Stimulated activated naive CD8-positive, alpha-beta T cell treated with anti-CD3 and anti-CD28 coated beads, Interleukin-15, amount 100 ng/mL, for 72 hours (primary cell): ENCODE results near the gene FRMPD2.

ENCODE experiments used
- ATAC-seq: fragments of 150-1000 bp; cut with Tn5 transposase; 2 replicates; pipeline ENCODE4 v1.10.0; 2021; ENCODE audit warnings: mild to moderate bottlenecking, moderate library complexity
- DNase-seq, 2 donors: peaks; one replicate each; pipeline ENCODE4 v3.0.0; 2021 to 2022
- H3K27ac Mint-ChIP-seq, 2 donors: one replicate each; pipeline ENCODE4 v1.8.0; 2022; ENCODE audit warnings: mild to moderate bottlenecking in 2 of 2, mixed read lengths in 2 of 2, moderate library complexity in 2 of 2
- H3K27me3 Mint-ChIP-seq: one replicate; pipeline ENCODE4 v1.8.0; 2022; ENCODE audit warnings: mixed read lengths
- H3K4me1 Mint-ChIP-seq: one replicate; pipeline ENCODE4 v1.8.0; 2022; ENCODE audit warnings: mild to moderate bottlenecking, mixed read lengths
- H3K4me3 Mint-ChIP-seq, 2 donors: one replicate each; pipeline ENCODE4 v1.8.0; 2022; ENCODE audit warnings: mild to moderate bottlenecking in 2 of 2, mixed read lengths in 2 of 2, moderate library complexity in 1 of 2
- H3K9me3 Mint-ChIP-seq, 2 donors: one replicate each; pipeline ENCODE4 v1.8.0; 2022; ENCODE audit warnings: mixed read lengths in 2 of 2

Gene FRMPD2

DNA sequence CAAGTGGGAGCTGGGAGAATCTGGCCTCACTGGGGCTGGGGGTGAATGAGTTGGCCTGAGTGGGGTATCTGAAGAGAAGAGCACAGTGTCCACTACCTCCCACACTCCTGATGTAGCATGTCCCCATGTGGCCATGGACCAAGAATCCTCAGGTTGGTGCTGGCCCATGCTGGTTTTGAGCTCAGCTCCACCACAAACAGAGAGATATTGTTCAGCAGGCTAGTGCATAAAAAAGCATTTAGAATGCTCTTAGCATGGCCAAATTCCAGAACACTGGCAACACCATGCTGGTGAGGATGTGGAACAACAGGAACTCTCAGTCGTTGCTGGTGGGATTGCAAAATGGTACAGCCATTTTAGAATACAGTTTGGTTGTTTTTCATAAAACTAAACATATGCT is 61.4 kb downstream of the FRMPD2 start:
- no peak overlapping the region for H3K27ac Mint-ChIP-seq
- ATAC-seq (no peak), DNase-seq (no peak)
- no peaks in the 10 kb centered on the region for H3K4me1 Mint-ChIP-seq
- H3K4me3 Mint-ChIP-seq, result no peak overlapping the region
- H3K9me3 Mint-ChIP-seq, result peaks cover 0 to 7% of the 10 kb centered on the region in 2 donors
- peaks cover under 1% of the 10 kb centered on the region for H3K27me3 Mint-ChIP-seq

- Mint-ChIP-seq H3K27me3 (no peaks in the 10 kb centered on the region), H3K4me3 (no peak overlapping the region), H3K27ac (no peak overlapping the region), H3K4me1 (no peaks in the 10 kb centered on the region), H3K9me3 (peaks cover 0 to 7% of the 10 kb centered on the region in 2 donors)
- ATAC-seq (no peak), DNase-seq (no peak)
Observed at GRCh38 chr10:48211777-48212176, 62.7 kb downstream of the FRMPD2 start.

DNA sequence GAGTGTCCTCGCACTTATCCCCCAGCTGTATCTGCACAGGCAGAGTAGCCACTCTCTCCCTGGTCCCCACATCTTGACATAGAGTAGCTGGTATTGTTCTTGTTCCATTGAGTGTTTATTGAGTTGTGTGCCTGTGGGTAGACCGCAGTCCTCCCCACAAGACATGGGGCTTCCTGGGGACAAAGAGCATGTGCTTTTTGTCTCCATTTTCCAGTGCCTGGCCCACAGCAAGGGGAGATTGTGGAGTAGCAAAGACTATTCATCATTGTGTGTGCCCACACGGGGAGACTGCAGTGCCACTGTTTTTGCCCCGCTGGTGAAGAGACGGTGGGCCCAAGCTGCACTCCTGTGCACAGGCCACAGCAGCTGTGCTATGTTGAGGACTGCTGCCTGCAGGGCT is 63.5 kb downstream of the FRMPD2 start:
- no peak for ATAC-seq
- H3K27me3 Mint-ChIP-seq, result no peaks in the 10 kb centered on the region
- H3K9me3 Mint-ChIP-seq, result peaks cover 0 to 7% of the 10 kb centered on the region in 2 donors
- DNase-seq, result no peak
- H3K4me1 Mint-ChIP-seq, result no peaks in the 10 kb centered on the region
- peak overlapping the region in 1 of 2 donors; percentile 13 for H3K27ac Mint-ChIP-seq
- no peak overlapping the region for H3K4me3 Mint-ChIP-seq

GRCh38 chr10:48210391-48210790 is 64.1 kb downstream of the FRMPD2 start:
- Mint-ChIP-seq H3K4me3 (no peak overlapping the region), H3K27me3 (no peaks in the 10 kb centered on the region), H3K27ac (no peak overlapping the region), H3K4me1 (no peaks in the 10 kb centered on the region), H3K9me3 (peaks cover 0 to 2% of the 10 kb centered on the region in 2 donors)
- ATAC-seq, result no peak
- no peak for DNase-seq

- ATAC-seq (no peak), DNase-seq (no peak)
- no peaks in the 10 kb centered on the region for H3K27me3 Mint-ChIP-seq
- no peak overlapping the region for H3K4me3 Mint-ChIP-seq
- no peaks in the 10 kb centered on the region for H3K4me1 Mint-ChIP-seq
- no peaks in the 10 kb centered on the region for H3K9me3 Mint-ChIP-seq
- H3K27ac Mint-ChIP-seq, result no peak overlapping the region
Observed at GRCh38 chr10:48209241-48209640, 65.3 kb downstream of the FRMPD2 start.

- H3K27me3 Mint-ChIP-seq, result no peaks in the 10 kb centered on the region
Observed at GRCh38 chr10:48207853-48208252, 66.6 kb downstream of the FRMPD2 start.

DNA sequence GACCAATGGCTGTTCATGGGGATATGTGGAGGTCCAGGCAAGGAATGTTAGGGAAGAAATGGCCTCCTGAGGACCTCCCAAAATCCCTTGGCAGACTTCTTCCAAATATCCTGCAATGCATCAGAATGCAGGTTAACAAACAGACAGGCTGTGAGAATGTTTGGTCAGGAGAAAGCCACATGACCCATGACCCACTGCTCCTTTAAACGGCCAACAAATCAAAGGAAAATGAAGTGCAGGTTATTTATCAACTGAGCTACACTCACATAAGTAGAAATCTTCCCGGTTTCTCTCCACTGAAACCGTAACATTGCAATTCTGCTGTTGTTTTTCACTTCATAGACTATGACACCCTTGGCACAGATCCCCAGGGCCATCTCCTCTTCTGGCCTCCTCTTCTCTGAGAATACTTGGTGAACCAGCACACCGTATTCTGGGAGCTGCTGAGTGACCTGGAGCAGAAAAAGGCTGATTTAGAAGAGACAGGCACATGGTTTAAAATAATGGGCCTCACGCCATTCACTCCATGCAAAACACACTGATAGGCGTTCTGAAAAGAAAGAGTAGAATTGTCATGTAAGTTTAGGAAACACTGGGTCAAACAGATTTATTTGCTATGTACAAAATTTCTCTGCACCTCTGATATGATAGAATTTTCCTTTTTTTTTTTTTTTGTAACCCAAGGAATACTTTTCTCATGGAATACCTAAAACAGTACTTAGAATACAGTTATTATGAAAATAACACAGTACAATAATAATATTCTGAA is 67.8 kb downstream of the FRMPD2 start:
- ATAC-seq (no peak), DNase-seq (no peak)
- H3K27ac Mint-ChIP-seq, result peak overlapping the region in 1 of 2 donors; percentile 27
- H3K9me3 Mint-ChIP-seq, result no peaks in the 10 kb centered on the region
- no peak overlapping the region for H3K4me3 Mint-ChIP-seq
- no peaks in the 10 kb centered on the region for H3K27me3 Mint-ChIP-seq
- H3K4me1 Mint-ChIP-seq, result no peaks in the 10 kb centered on the region

More at GRCh38 chr10:48207853-48208252, 66.6 kb downstream of the FRMPD2 start:
- Mint-ChIP-seq H3K4me3 (no peak overlapping the region), H3K4me1 (no peaks in the 10 kb centered on the region), H3K27ac (no peak overlapping the region), H3K9me3 (no peaks in the 10 kb centered on the region)
- no peak for ATAC-seq
- DNase-seq, result no peak

GRCh38 chr10:48205918-48206317 is 68.6 kb downstream of the FRMPD2 start:
- no peak overlapping the region for H3K27ac Mint-ChIP-seq
- no peaks in the 10 kb centered on the region for H3K9me3 Mint-ChIP-seq
- no peak overlapping the region for H3K4me3 Mint-ChIP-seq
- ATAC-seq (no peak), DNase-seq (no peak)
- no peaks in the 10 kb centered on the region for H3K4me1 Mint-ChIP-seq
- H3K27me3 Mint-ChIP-seq, result no peaks in the 10 kb centered on the region

- Mint-ChIP-seq H3K9me3 (peaks cover 0 to 4% of the 10 kb centered on the region in 2 donors), H3K4me1 (no peaks in the 10 kb centered on the region), H3K27ac (no peak overlapping the region), H3K27me3 (no peaks in the 10 kb centered on the region), H3K4me3 (no peak overlapping the region)
- no peak for ATAC-seq
- DNase-seq, result no peak
Observed at GRCh38 chr10:48199580-48200377, 74.7 kb downstream of the FRMPD2 start.

GRCh38 chr10:48197236-48197899 is 77.1 kb downstream of the FRMPD2 start:
- DNase-seq, result no peak
- Mint-ChIP-seq H3K9me3 (peaks cover 0 to 4% of the 10 kb centered on the region in 2 donors), H3K4me1 (no peaks in the 10 kb centered on the region), H3K27me3 (no peaks in the 10 kb centered on the region), H3K4me3 (no peak overlapping the region), H3K27ac (no peak overlapping the region)
- no peak for ATAC-seq

DNA sequence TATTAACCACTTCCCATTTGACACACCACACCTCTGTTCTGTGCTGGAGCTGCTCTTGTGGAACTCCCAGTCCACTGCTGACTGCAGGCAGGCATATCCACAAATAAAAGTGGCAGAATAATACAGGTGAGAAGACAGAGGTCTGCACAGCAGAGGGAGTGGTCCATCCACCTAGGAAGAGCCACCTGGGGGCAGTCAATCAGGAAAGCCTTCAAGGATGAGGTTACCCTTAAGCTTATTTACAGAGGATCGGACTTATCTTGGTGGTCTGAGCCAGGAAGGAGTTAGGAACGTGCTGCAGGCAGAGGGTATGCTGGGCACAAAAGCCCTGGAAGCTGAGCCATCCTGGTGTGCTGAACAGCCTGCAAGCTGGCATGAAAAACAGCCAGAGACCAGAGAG is 78.7 kb downstream of the FRMPD2 start:
- H3K9me3 Mint-ChIP-seq, result peaks cover 0 to 4% of the 10 kb centered on the region in 2 donors
- H3K4me3 Mint-ChIP-seq, result no peak overlapping the region
- ATAC-seq (no peak), DNase-seq (no peak)
- H3K27me3 Mint-ChIP-seq, result no peaks in the 10 kb centered on the region
- H3K4me1 Mint-ChIP-seq, result no peaks in the 10 kb centered on the region
- H3K27ac Mint-ChIP-seq, result no peak overlapping the region

- no peak overlapping the region for H3K4me3 Mint-ChIP-seq
- H3K27me3 Mint-ChIP-seq, result no peaks in the 10 kb centered on the region
- no peak overlapping the region for H3K27ac Mint-ChIP-seq
- DNase-seq (no peak), ATAC-seq (no peak)
- peaks cover 0 to 4% of the 10 kb centered on the region in 2 donors for H3K9me3 Mint-ChIP-seq
- no peaks in the 10 kb centered on the region for H3K4me1 Mint-ChIP-seq
Observed at GRCh38 chr10:48194830-48195229, 79.7 kb downstream of the FRMPD2 start.

DNA sequence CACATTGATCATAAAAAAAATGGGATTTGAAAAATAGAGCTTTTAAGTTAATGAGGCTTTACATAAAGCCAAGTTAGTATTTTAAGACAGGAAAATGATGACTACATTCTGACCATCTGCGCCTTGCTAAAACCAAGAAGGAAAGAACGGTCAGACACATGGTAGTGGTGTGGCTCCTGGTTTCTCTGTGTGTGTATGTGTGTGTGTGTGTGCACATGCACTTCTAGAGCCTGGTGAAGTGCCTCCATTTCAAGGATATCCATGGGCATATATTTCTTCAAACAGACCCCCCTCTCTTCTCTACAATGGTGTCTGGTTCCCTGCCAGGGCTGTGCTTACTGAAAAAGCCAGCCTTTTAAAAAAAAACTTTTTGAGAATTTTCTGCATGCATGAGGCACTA is 80.9 kb downstream of the FRMPD2 start:
- no peak overlapping the region for H3K27ac Mint-ChIP-seq
- no peak overlapping the region for H3K4me3 Mint-ChIP-seq
- DNase-seq, result no peak
- no peaks in the 10 kb centered on the region for H3K4me1 Mint-ChIP-seq
- H3K9me3 Mint-ChIP-seq, result no peaks in the 10 kb centered on the region
- no peak for ATAC-seq
- H3K27me3 Mint-ChIP-seq, result no peaks in the 10 kb centered on the region

- no peak overlapping the region for H3K4me3 Mint-ChIP-seq
- no peaks in the 10 kb centered on the region for H3K9me3 Mint-ChIP-seq
- DNase-seq (no peak), ATAC-seq (no peak)
- no peaks in the 10 kb centered on the region for H3K27me3 Mint-ChIP-seq
- H3K27ac Mint-ChIP-seq, result peak overlapping the region in 1 of 2 donors; percentile 8
- no peaks in the 10 kb centered on the region for H3K4me1 Mint-ChIP-seq
Observed at GRCh38 chr10:48192881-48193450, 81.5 kb downstream of the FRMPD2 start.

- Mint-ChIP-seq H3K4me1 (no peaks in the 10 kb centered on the region), H3K4me3 (no peak overlapping the region), H3K27ac (peak overlapping the region in 1 of 2 donors; percentile 15), H3K27me3 (no peaks in the 10 kb centered on the region), H3K9me3 (no peaks in the 10 kb centered on the region)
- DNase-seq, result no peak
- peak; percentile 28 for ATAC-seq
Observed at GRCh38 chr10:48187713-48188485, 86.6 kb downstream of the FRMPD2 start.
